HEK293 (cell line): Measurements from ENCODE around the gene ADM2.

Experiments
- BCL6B ChIP-seq: fragments of 450-650 bp; formaldehyde crosslinking; IDR thresholded peaks from 2 replicates; pipeline ENCODE4 v1.5.1; 2017; ENCODE audit warnings: missing biosample characterization, missing genetic modification characterization
- CTCF ChIP-seq: fragments of 450-650 bp; formaldehyde crosslinking; IDR thresholded peaks from 2 replicates; pipeline ENCODE4 v1.5.1; 2016; ENCODE audit warnings: missing biosample characterization, missing genetic modification characterization
- ELK4 ChIP-seq: IDR thresholded peaks from 2 replicates; pipeline ENCODE4 v1.6.1; 2011; ENCODE audit warnings: mild to moderate bottlenecking, low read depth, low read length, borderline replicate concordance
- MEIS1 ChIP-seq: sonication (generic); formaldehyde crosslinking; IDR thresholded peaks from 2 replicates; pipeline ENCODE4 v1.8.1; 2022; ENCODE audit warnings: missing genetic modification reagents, mild to moderate bottlenecking, borderline replicate concordance
- MYNN ChIP-seq: fragments of 450-650 bp; formaldehyde crosslinking; IDR thresholded peaks from 2 replicates; pipeline ENCODE4 v1.5.1; 2016; ENCODE audit warnings: missing biosample characterization, missing genetic modification characterization, borderline replicate concordance
- OVOL3 ChIP-seq: fragments of 450-650 bp; formaldehyde crosslinking; IDR thresholded peaks from 2 replicates; pipeline ENCODE4 v1.5.1; 2016; ENCODE audit warnings: missing biosample characterization, missing genetic modification characterization
- PATZ1 ChIP-seq: fragments of 450-650 bp; formaldehyde crosslinking; IDR thresholded peaks from 2 replicates; pipeline ENCODE4 v1.5.1; 2016; ENCODE audit warnings: missing biosample characterization, missing genetic modification characterization
- REST ChIP-seq: fragments of 450-650 bp; formaldehyde crosslinking; IDR thresholded peaks from 2 replicates; pipeline ENCODE4 v1.5.1; 2016; ENCODE audit warnings: missing biosample characterization, missing genetic modification characterization
- SALL2 ChIP-seq: fragments of 450-650 bp; formaldehyde crosslinking; IDR thresholded peaks from 2 replicates; pipeline ENCODE4 v1.5.0; 2017; ENCODE audit warnings: missing biosample characterization, mild to moderate bottlenecking, missing genetic modification characterization, borderline replicate concordance
- SP7 ChIP-seq: fragments of 450-650 bp; formaldehyde crosslinking; IDR thresholded peaks from 2 replicates; pipeline ENCODE4 v1.5.1; 2016; ENCODE audit warnings: missing biosample characterization, missing genetic modification characterization
- YY2 ChIP-seq: fragments of 450-650 bp; formaldehyde crosslinking; IDR thresholded peaks from 2 replicates; pipeline ENCODE4 v1.5.1; 2016; ENCODE audit warnings: missing biosample characterization, missing genetic modification characterization
- ZBTB21 ChIP-seq: fragments of 450-650 bp; formaldehyde crosslinking; IDR thresholded peaks from 2 replicates; pipeline ENCODE4 v1.5.1; 2017; ENCODE audit warnings: missing biosample characterization, missing genetic modification characterization
- ZBTB48 ChIP-seq: fragments of 450-650 bp; formaldehyde crosslinking; IDR thresholded peaks from 2 replicates; pipeline ENCODE4 v1.5.1; 2016; ENCODE audit warnings: missing biosample characterization, missing genetic modification characterization
- ZBTB7A ChIP-seq: fragments of 450-650 bp; formaldehyde crosslinking; IDR thresholded peaks from 2 replicates; pipeline ENCODE4 v1.5.1; 2016; ENCODE audit warnings: low read depth, missing biosample characterization, missing genetic modification characterization
- ZFHX2 ChIP-seq: fragments of 450-650 bp; formaldehyde crosslinking; conservative IDR thresholded peaks from 2 replicates; pipeline ENCODE4 v1.5.1; 2016; ENCODE audit warnings: missing biosample characterization, missing genetic modification characterization
- ZFP3 ChIP-seq: fragments of 450-650 bp; formaldehyde crosslinking; IDR thresholded peaks from 2 replicates; pipeline ENCODE4 v1.5.1; 2016; ENCODE audit warnings: low read depth, missing biosample characterization, missing genetic modification characterization
- ZFP69B ChIP-seq: fragments of 450-650 bp; formaldehyde crosslinking; IDR thresholded peaks from 2 replicates; pipeline ENCODE4 v1.5.1; 2016; ENCODE audit warnings: missing biosample characterization, missing genetic modification characterization
- ZNF350 ChIP-seq: fragments of 450-650 bp; formaldehyde crosslinking; IDR thresholded peaks from 2 replicates; pipeline ENCODE4 v1.5.0; 2017; ENCODE audit warnings: missing biosample characterization, mild to moderate bottlenecking, missing genetic modification characterization
- ZNF449 ChIP-seq: fragments of 450-650 bp; formaldehyde crosslinking; IDR thresholded peaks from 2 replicates; pipeline ENCODE4 v1.5.1; 2017; ENCODE audit warnings: missing biosample characterization, mild to moderate bottlenecking, missing genetic modification characterization, moderate library complexity
- ZNF558 ChIP-seq: fragments of 450-650 bp; formaldehyde crosslinking; IDR thresholded peaks from 2 replicates; pipeline ENCODE4 v1.5.1; 2016; ENCODE audit warnings: missing biosample characterization, missing genetic modification characterization
- ZNF560 ChIP-seq: fragments of 450-650 bp; formaldehyde crosslinking; IDR thresholded peaks from 2 replicates; pipeline ENCODE4 v1.5.1; 2017; ENCODE audit warnings: missing biosample characterization, missing genetic modification characterization, borderline replicate concordance
- ZNF645 ChIP-seq: fragments of 450-650 bp; formaldehyde crosslinking; IDR thresholded peaks from 2 replicates; pipeline ENCODE4; 2016; ENCODE audit warnings: missing biosample characterization, missing genetic modification characterization
- ZNF692 ChIP-seq: fragments of 450-650 bp; formaldehyde crosslinking; IDR thresholded peaks from 2 replicates; pipeline ENCODE4 v1.5.1; 2016; ENCODE audit warnings: missing biosample characterization, missing genetic modification characterization
- ZNF747 ChIP-seq: fragments of 450-650 bp; formaldehyde crosslinking; IDR thresholded peaks from 2 replicates; pipeline ENCODE4 v1.5.1; 2016; ENCODE audit warnings: missing biosample characterization, missing genetic modification characterization
- ZSCAN4 ChIP-seq: fragments of 450-650 bp; formaldehyde crosslinking; IDR thresholded peaks from 2 replicates; pipeline ENCODE4 v1.5.1; 2017; ENCODE audit warnings: missing biosample characterization, missing genetic modification characterization

Gene ADM2

GRCh38 chr22:50452649-50453048, 28.7 kb upstream of the ADM2 start (continued):
- no peak for TF ChIP-seq MYNN (tag by site-specific recombination)
- TF ChIP-seq ZFP3 = no peak
- TF ChIP-seq ZNF449 (tag by site-specific recombination) = no peak
- TF ChIP-seq YY2 (tag by site-specific recombination) = no peak
- TF ChIP-seq ZNF350 = no peak
- peak; percentile 52; the same call in 1 of the 2 replicates for TF ChIP-seq ZBTB21 (tag by site-specific recombination)
- no peak for TF ChIP-seq BCL6B
- no peak for TF ChIP-seq ZNF692 (tag by site-specific recombination)
- TF ChIP-seq ZBTB48 = no peak
- TF ChIP-seq CTCF = no peak
- no peak for TF ChIP-seq ZNF558 (tag by site-specific recombination)
- TF ChIP-seq MEIS1 (CRISPR knock-in tag) = no peak
- 0 out of 2 replicates have a peak, but pooled peaks have one; percentile 27 for TF ChIP-seq SP7
- TF ChIP-seq ZSCAN4 (tag by site-specific recombination) = peak; percentile 11; the same call in 1 of the 2 replicates
- TF ChIP-seq ZNF645 (tag by site-specific recombination) = no peak
- TF ChIP-seq ZNF747 (tag by site-specific recombination) = no peak
- no peak for TF ChIP-seq REST (tag by site-specific recombination)
- TF ChIP-seq ZNF560 (tag by site-specific recombination) = no peak
- no peak for TF ChIP-seq ZFHX2 (tag by site-specific recombination)
- TF ChIP-seq ELK4 = no peak
- TF ChIP-seq ZBTB7A = no peak
- TF ChIP-seq OVOL3 (tag by site-specific recombination) = no peak
- no peak for TF ChIP-seq SALL2
- no peak for TF ChIP-seq ZFP69B (tag by site-specific recombination)
- TF ChIP-seq PATZ1 (tag by site-specific recombination) = peak; percentile 67
